AG09309 (cell line): ENCODE data around the gene ESPNL.

ENCODE experiments used
- DNase-seq: peaks from one replicate; pipeline ENCODE4 v3.0.0-alpha.2; 2010; ENCODE audit warnings: low read depth
- H3K4me3 ChIP-seq: 2 replicates; pipeline ENCODE4 v1.5.1; 2011; ENCODE audit warnings: mild to moderate bottlenecking, low read depth, low read length, moderate library complexity; ENCODE audit not compliant: control insufficient read depth
- CTCF ChIP-seq: IDR thresholded peaks from 2 replicates; pipeline ENCODE4 v1.5.1; 2011; ENCODE audit warnings: mild to moderate bottlenecking, low read depth, low read length, inconsistent platforms; ENCODE audit not compliant: insufficient read depth, control insufficient read depth; ENCODE audit errors: missing control alignments

ESPNL gene

GRCh38 chr2:238122287-238123217 is 22.4 kb downstream of the ESPNL start:
- DNase-seq: no peak
- TF ChIP-seq CTCF: no peak

GRCh38 chr2:238123218-238123971 is 23.3 kb downstream of the ESPNL start:
- H3K4me3 ChIP-seq: no peak overlapping the region
- no peak for DNase-seq
- TF ChIP-seq CTCF: no peak

More at GRCh38 chr2:238122287-238123217, 22.4 kb downstream of the ESPNL start:
- H3K4me3 ChIP-seq: no peak overlapping the region

- no peak overlapping the region for H3K4me3 ChIP-seq
- no peak for DNase-seq
- TF ChIP-seq CTCF: no peak
Observed at GRCh38 chr2:238123991-238124470, 23.9 kb downstream of the ESPNL start.

- no peak for DNase-seq
- H3K4me3 ChIP-seq: no peak overlapping the region
- TF ChIP-seq CTCF: no peak
Observed at GRCh38 chr2:238124488-238125126, 24.5 kb downstream of the ESPNL start.

GRCh38 chr2:238125127-238125885 is 25.2 kb downstream of the ESPNL start:
- no peak for TF ChIP-seq CTCF
- no peak overlapping the region for H3K4me3 ChIP-seq
- no peak for DNase-seq

- DNase-seq: no peak
- H3K4me3 ChIP-seq: no peak overlapping the region
- no peak for TF ChIP-seq CTCF
Observed at GRCh38 chr2:238126338-238126737, 26.2 kb downstream of the ESPNL start.
